Measurements from ENCODE around the gene C2orf76.
"Not testable (repeated sequence)": the region's sequence is repeated elsewhere in the genome, so short reads cannot be mapped to it uniquely, and the experiment has no call there.

C2orf76 gene

DNA sequence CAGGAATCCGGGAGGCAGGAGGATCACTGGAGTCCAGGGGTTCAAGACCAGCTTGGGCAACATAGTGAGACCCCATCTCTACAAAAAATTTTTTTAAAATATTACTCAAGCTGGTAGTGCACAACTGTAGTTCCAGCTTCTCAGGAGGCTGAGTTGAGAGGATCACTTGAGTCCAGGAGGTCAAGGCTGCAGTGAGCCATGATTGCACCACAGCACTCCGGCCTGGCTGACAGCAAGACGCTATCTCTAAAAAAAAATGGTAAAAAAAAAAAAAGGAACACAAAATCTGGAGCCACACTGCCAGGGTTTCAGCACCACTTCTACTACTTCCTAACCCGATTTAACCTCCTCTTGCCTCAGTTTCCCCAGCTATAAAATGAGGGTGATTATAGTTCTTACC is 86.0 kb downstream of the C2orf76 start:
- H3K27ac ChIP-seq (replicated peaks), result no peak overlapping the region
- H3K4me3 ChIP-seq (replicated peaks; ENCODE audit: insufficient read depth, low read length), result no peak overlapping the region
- no peak for TF ChIP-seq REST (IDR thresholded peaks at IDR 0.05; ENCODE audit: insufficient replicate concordance, low read depth)
- DNase-seq (ENCODE audit: low read depth in 1 of 2, low spot score in 1 of 2), result no peak
- H3K27me3 ChIP-seq (ENCODE audit: insufficient read depth, poor library complexity, severe bottlenecking), result no peaks in the 10 kb centered on the region

- Histone ChIP-seq H3K27ac (replicated peaks) (no peak overlapping the region), H3K4me3 (replicated peaks; ENCODE audit: insufficient read depth, low read length) (no peak overlapping the region), H3K27me3 (ENCODE audit: insufficient read depth, poor library complexity, severe bottlenecking) (no peaks in the 10 kb centered on the region)
- TF ChIP-seq SPI1 (IDR thresholded peaks at IDR 0.05; ENCODE audit: borderline replicate concordance, low read depth), result no peak
- no peak for TF ChIP-seq GABPA (IDR thresholded peaks at IDR 0.05; ENCODE audit: low read depth)
- TF ChIP-seq POLR2AphosphoS5 (IDR thresholded peaks at IDR 0.05; ENCODE audit: low read depth), result no peak
- no peak for TF ChIP-seq REST (IDR thresholded peaks at IDR 0.05; ENCODE audit: insufficient replicate concordance, low read depth)
- TF ChIP-seq, protein P1, sequence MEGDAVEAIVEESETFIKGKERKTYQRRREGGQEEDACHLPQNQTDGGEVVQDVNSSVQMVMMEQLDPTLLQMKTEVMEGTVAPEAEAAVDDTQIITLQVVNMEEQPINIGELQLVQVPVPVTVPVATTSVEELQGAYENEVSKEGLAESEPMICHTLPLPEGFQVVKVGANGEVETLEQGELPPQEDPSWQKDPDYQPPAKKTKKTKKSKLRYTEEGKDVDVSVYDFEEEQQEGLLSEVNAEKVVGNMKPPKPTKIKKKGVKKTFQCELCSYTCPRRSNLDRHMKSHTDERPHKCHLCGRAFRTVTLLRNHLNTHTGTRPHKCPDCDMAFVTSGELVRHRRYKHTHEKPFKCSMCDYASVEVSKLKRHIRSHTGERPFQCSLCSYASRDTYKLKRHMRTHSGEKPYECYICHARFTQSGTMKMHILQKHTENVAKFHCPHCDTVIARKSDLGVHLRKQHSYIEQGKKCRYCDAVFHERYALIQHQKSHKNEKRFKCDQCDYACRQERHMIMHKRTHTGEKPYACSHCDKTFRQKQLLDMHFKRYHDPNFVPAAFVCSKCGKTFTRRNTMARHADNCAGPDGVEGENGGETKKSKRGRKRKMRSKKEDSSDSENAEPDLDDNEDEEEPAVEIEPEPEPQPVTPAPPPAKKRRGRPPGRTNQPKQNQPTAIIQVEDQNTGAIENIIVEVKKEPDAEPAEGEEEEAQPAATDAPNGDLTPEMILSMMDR (IDR thresholded peaks at IDR 0.05; ENCODE audit: insufficient read depth, low read length), result no peak
- no peak for DNase-seq (ENCODE audit: low read depth in 1 of 2, low spot score in 1 of 2)
These were observed 87.0 kb downstream of the C2orf76 start for GRCh38 chr2:119279666-119280065.

DNA sequence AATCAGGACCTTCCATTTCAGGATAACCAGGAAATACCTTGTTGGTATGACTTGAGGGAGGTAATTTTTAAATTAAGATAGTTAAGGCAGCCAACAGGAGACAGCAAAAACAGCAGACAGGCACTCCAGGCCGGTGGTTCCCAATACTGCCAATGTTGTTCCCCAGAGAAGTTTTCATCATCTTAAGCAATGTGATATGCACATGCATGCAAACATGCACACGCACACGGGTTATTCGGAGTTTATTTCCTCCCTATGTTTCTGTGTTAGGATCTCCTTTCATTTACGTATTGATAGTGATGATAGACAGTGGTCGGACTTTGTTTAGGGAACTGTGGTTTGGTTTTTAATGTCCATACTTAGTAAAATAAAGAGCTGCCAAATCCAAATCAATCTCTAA is 87.7 kb downstream of the C2orf76 start:
- TF ChIP-seq GABPA (IDR thresholded peaks at IDR 0.05; ENCODE audit: low read depth) (no peak), REST (IDR thresholded peaks at IDR 0.05; ENCODE audit: insufficient replicate concordance, low read depth) (no peak), POLR2AphosphoS5 (IDR thresholded peaks at IDR 0.05; ENCODE audit: low read depth) (no peak), SPI1 (IDR thresholded peaks at IDR 0.05; ENCODE audit: borderline replicate concordance, low read depth) (no peak)
- TF ChIP-seq, protein P1 (IDR thresholded peaks at IDR 0.05; ENCODE audit: insufficient read depth, low read length), result no peak
- Histone ChIP-seq H3K4me3 (replicated peaks; ENCODE audit: insufficient read depth, low read length) (no peak overlapping the region), H3K27ac (replicated peaks) (no peak overlapping the region), H3K27me3 (ENCODE audit: insufficient read depth, poor library complexity, severe bottlenecking) (no peaks in the 10 kb centered on the region)
- DNase-seq (ENCODE audit: low read depth in 1 of 2, low spot score in 1 of 2), result no peak

DNA sequence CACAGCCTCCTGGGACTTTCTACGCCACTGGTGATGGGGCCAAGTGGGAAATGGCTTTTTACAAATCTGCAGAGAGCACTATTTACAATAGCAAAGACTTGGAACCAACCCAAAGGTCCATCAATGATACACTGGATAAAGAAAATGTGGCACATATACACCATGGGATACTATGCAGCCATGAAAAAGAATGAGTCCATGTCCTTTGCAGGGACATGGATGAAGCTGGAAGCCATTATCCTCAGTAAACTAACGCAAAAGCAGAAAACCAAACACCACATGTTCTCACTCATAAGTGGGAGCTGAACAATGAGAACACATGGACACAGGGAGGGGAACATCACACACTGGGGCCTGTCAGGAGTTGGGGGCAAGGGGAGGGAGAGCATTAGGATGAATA is 88.2 kb downstream of the C2orf76 start:
- not testable (repeated sequence) for H3K27me3 ChIP-seq (ENCODE audit: insufficient read depth, poor library complexity, severe bottlenecking); H3K4me3 ChIP-seq (replicated peaks; ENCODE audit: insufficient read depth, low read length); DNase-seq (ENCODE audit: low read depth in 1 of 2, low spot score in 1 of 2); H3K27ac ChIP-seq (replicated peaks)
